GM13976 (cell line): ENCODE data around the gene ABHD5.

Experiments used
- DNase-seq: peaks from one replicate; pipeline ENCODE4 v3.0.0; 2012; ENCODE audit warnings: low spot score
- CTCF ChIP-seq: IDR thresholded peaks from 2 replicates; pipeline ENCODE4 v1.5.1; 2012; ENCODE audit warnings: borderline replicate concordance, mild to moderate bottlenecking; ENCODE audit not compliant: insufficient read depth; ENCODE audit errors: extremely low read depth, missing control alignments, control extremely low read depth
- in situ Hi-C: fragments of 300-500 bp; cut with MboI; formaldehyde crosslinking; loops from one replicate; pipeline ENCODE4 v1.12.0; 2022; ENCODE audit warnings: low sequenced_read_pairs, mixed read lengths, inconsistent platforms; ENCODE audit not compliant: unreplicated experiment

The ABHD5 gene

GRCh38 chr3:43690400-43691119 lies at the start of gene ABHD5:
TSS of gene ABHD5 (plus strand) at chr3:43690938. CDS start at chr3:43690993, 55 bp downstream.
- DNase-seq = peak; percentile 95
- in situ Hi-C loops = no loop called here
- peak; percentile 14 for TF ChIP-seq CTCF

- TF ChIP-seq CTCF = no peak
- in situ Hi-C loops = no loop called here
- DNase-seq = no peak
Observed at GRCh38 chr3:43641306-43642114, 49.2 kb upstream of the ABHD5 start.

- in situ Hi-C loops = no loop called here
- no peak for DNase-seq
- no peak for TF ChIP-seq CTCF
Observed at GRCh38 chr3:43644443-43644842, 46.3 kb upstream of the ABHD5 start.

GRCh38 chr3:43647331-43648166 lies 43.2 kb upstream of the ABHD5 start:
- in situ Hi-C loops = no loop called here
- DNase-seq = no peak
- no peak for TF ChIP-seq CTCF

- DNase-seq = no peak
- in situ Hi-C loops = no loop called here
- no peak for TF ChIP-seq CTCF
Observed at GRCh38 chr3:43648957-43649356, 41.8 kb upstream of the ABHD5 start.

- no peak for DNase-seq
- TF ChIP-seq CTCF = no peak
- in situ Hi-C loops = no loop called here
Observed at GRCh38 chr3:43649365-43649968, 41.3 kb upstream of the ABHD5 start.
